Loucy (cell line): Measurements from ENCODE around the gene DOCK3.

Experiments
- H2AFZ ChIP-seq: fragments of 200-600 bp; sonication (generic); 2 replicates; pipeline ENCODE4 v1.6.0; 2016; ENCODE audit warnings: antibody characterized with exemption, mild to moderate bottlenecking, low read length, moderate library complexity
- H3F3A ChIP-seq: fragments of 200-600 bp; 2 replicates; pipeline ENCODE4 v1.6.0; 2016; ENCODE audit warnings: antibody characterized with exemption, low read depth, mild to moderate bottlenecking
- H3K27me3 ChIP-seq: fragments of 200-600 bp; sonication (generic); 2 replicates; pipeline ENCODE4 v1.6.1; 2014; ENCODE audit warnings: low read length, mild to moderate bottlenecking; ENCODE audit not compliant: insufficient read depth, poor library complexity, severe bottlenecking
- H3K36me3 ChIP-seq: fragments of 200-600 bp; sonication (generic); 2 replicates; pipeline ENCODE4 v1.6.1; 2016; ENCODE audit warnings: low read length; ENCODE audit not compliant: insufficient read depth
- H3K4me1 ChIP-seq: fragments of 200-600 bp; sonication (generic); 2 replicates; pipeline ENCODE4 v1.5.1; 2014; ENCODE audit warnings: low read length, mild to moderate bottlenecking; ENCODE audit not compliant: insufficient read depth, poor library complexity, severe bottlenecking
- H3K4me2 ChIP-seq: fragments of 200-600 bp; sonication (generic); 2 replicates; pipeline ENCODE4 v1.6.0; 2014; ENCODE audit warnings: antibody characterized with exemption, low read length, low read depth, mild to moderate bottlenecking; ENCODE audit not compliant: poor library complexity, severe bottlenecking
- H3K4me3 ChIP-seq: fragments of 200-600 bp; sonication (generic); 2 replicates; pipeline ENCODE4 v1.5.1; 2014; ENCODE audit warnings: low read length, mild to moderate bottlenecking, mixed read lengths; ENCODE audit not compliant: poor library complexity, severe bottlenecking
- H3K79me2 ChIP-seq: fragments of 200-600 bp; sonication (generic); 2 replicates; pipeline ENCODE4 v1.6.1; 2014; ENCODE audit warnings: low read length; ENCODE audit not compliant: insufficient read depth
- H3K9ac ChIP-seq: fragments of 200-600 bp; sonication (generic); 2 replicates; pipeline ENCODE4 v1.6.0; 2014; ENCODE audit warnings: mild to moderate bottlenecking, low read depth, low read length, moderate library complexity; ENCODE audit not compliant: poor library complexity, severe bottlenecking
- H3K9me2 ChIP-seq: fragments of 200-600 bp; sonication (generic); replicated peaks from 2 replicates; pipeline ENCODE4 v1.6.1; 2016; ENCODE audit warnings: low read depth, low read length, mixed read lengths
- H3K9me3 ChIP-seq: fragments of 200-600 bp; sonication (generic); 2 replicates; pipeline ENCODE4 v1.6.1; 2014; ENCODE audit warnings: mild to moderate bottlenecking, antibody characterized with exemption, low read length, low read depth; ENCODE audit not compliant: insufficient read depth
- H4K20me1 ChIP-seq: fragments of 200-600 bp; sonication (generic); 2 replicates; pipeline ENCODE4 v1.6.0; 2014; ENCODE audit warnings: antibody characterized with exemption, low read length, mild to moderate bottlenecking; ENCODE audit not compliant: insufficient read depth, poor library complexity, severe bottlenecking
- EZH2phosphoT487 ChIP-seq: fragments of 200-600 bp; IDR thresholded peaks from 2 replicates; pipeline ENCODE4 v1.6.1; 2018; ENCODE audit warnings: antibody characterized with exemption, mild to moderate bottlenecking, moderate library complexity, borderline replicate concordance
- TF ChIP-seq, protein P1 (sequence below): fragments of 200-600 bp; sonication (generic); conservative IDR thresholded peaks from 2 replicates; pipeline ENCODE4 v1.5.1; 2014; ENCODE audit warnings: mild to moderate bottlenecking, antibody characterized with exemption, low read length

DOCK3 gene

GRCh38 chr3:50982540-50983325 lies 308.0 kb downstream of the DOCK3 start:
- Histone ChIP-seq H3K9me3 (no peaks in the 10 kb centered on the region), H3K4me2 (no peak overlapping the region), H3K36me3 (no peaks in the 10 kb centered on the region), H3F3A (no peaks in the 10 kb centered on the region), H3K4me3 (no peak overlapping the region), H3K79me2 (no peaks in the 10 kb centered on the region), H3K9me2 (no peaks in the 10 kb centered on the region), H4K20me1 (no peaks in the 10 kb centered on the region), H3K4me1 (no peaks in the 10 kb centered on the region), H3K9ac (no peak overlapping the region), H2AFZ (no peak overlapping the region), H3K27me3 (no peaks in the 10 kb centered on the region)
- TF ChIP-seq EZH2phosphoT487, result no peak
- TF ChIP-seq, protein P1, sequence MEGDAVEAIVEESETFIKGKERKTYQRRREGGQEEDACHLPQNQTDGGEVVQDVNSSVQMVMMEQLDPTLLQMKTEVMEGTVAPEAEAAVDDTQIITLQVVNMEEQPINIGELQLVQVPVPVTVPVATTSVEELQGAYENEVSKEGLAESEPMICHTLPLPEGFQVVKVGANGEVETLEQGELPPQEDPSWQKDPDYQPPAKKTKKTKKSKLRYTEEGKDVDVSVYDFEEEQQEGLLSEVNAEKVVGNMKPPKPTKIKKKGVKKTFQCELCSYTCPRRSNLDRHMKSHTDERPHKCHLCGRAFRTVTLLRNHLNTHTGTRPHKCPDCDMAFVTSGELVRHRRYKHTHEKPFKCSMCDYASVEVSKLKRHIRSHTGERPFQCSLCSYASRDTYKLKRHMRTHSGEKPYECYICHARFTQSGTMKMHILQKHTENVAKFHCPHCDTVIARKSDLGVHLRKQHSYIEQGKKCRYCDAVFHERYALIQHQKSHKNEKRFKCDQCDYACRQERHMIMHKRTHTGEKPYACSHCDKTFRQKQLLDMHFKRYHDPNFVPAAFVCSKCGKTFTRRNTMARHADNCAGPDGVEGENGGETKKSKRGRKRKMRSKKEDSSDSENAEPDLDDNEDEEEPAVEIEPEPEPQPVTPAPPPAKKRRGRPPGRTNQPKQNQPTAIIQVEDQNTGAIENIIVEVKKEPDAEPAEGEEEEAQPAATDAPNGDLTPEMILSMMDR, result no peak

- no peak for TF ChIP-seq EZH2phosphoT487
- TF ChIP-seq, protein P1, result no peak
- no peaks in the 10 kb centered on the region for H3K9me2 ChIP-seq
- no peaks in the 10 kb centered on the region for H3K4me1 ChIP-seq
- H4K20me1 ChIP-seq, result no peaks in the 10 kb centered on the region
- no peak overlapping the region for H3K4me3 ChIP-seq
- H3K36me3 ChIP-seq, result no peaks in the 10 kb centered on the region
- H3K79me2 ChIP-seq, result no peaks in the 10 kb centered on the region
- no peaks in the 10 kb centered on the region for H3K27me3 ChIP-seq
- no peaks in the 10 kb centered on the region for H3F3A ChIP-seq
- no peak overlapping the region for H3K4me2 ChIP-seq
- no peak overlapping the region for H3K9ac ChIP-seq
- no peak overlapping the region for H2AFZ ChIP-seq
- H3K9me3 ChIP-seq, result no peaks in the 10 kb centered on the region
These were observed 309.2 kb downstream of the DOCK3 start for GRCh38 chr3:50983887-50984286.

DNA sequence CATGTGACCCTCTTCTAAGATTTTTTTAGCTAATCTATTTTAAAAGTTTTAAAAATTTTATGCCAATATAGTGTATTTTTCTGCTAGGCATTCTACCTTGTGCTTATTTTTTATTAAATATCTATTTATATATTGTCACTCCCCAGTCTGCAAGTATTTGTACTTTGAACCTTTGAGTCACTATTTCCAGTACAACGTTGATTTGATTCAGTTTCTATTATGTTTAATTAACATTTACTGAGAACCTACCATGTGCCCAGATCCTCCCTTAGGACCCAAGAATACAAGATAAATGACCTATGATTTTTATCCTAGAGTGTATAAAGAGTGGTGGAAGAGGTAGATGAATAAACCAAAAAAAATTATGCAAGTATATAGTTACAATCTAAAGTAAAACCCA lies 311.2 kb downstream of the DOCK3 start:
- Histone ChIP-seq H3K9me3 (no peaks in the 10 kb centered on the region), H3K27me3 (no peaks in the 10 kb centered on the region), H3K36me3 (no peaks in the 10 kb centered on the region), H3K4me1 (no peaks in the 10 kb centered on the region), H3K4me3 (no peak overlapping the region), H4K20me1 (no peaks in the 10 kb centered on the region), H3K79me2 (no peaks in the 10 kb centered on the region), H3K9me2 (no peaks in the 10 kb centered on the region), H3K4me2 (no peak overlapping the region), H3K9ac (no peak overlapping the region), H2AFZ (no peak overlapping the region), H3F3A (no peaks in the 10 kb centered on the region)
- TF ChIP-seq, protein P1, result no peak
